ENCODE data around the gene LCN15.

DNA sequence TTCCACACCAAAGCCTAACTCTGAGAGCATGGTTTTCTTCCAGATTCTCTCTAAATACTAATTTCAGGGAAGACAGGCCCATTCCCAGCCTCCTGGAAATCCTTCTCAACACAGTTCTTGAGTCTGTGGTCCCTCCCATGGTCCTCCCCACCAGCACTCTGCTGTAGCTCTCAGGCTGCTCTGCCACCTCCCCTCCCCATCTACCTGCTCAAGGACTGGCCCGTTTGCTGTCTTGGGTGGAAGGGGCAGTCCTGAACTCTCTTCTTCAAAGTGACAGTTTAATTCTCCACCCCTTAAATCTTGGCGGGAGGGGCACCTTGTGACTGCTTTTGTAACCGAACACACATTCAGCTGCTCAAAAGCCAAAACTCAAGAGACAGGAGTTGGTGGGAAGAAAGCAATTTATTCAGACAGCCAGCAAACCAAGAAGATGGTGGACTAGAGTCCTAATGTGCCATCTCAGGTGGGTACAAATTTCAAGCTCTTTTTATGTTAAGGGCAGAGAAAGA, 7.6 kb upstream of the LCN15 start:
- TF ChIP-seq CTCF (IDR thresholded peaks at IDR 0.05) (no peak), POLR2A (IDR thresholded peaks at IDR 0.05) (no peak)
